ENCODE measurements around the gene COQ8B. TPM values are rescaled to one million over a fixed set of nuclear protein-coding genes. Genes with fewer than 3 reads are reported as not detected.
"Not testable (repeated sequence)": the region's sequence is repeated elsewhere in the genome, so short reads cannot be mapped to it uniquely, and the experiment has no call there.

Gene COQ8B
- polyA plus RNA-seq, 3 donors: 26.2 to 35.5 (median 29.4) TPM

DNA sequence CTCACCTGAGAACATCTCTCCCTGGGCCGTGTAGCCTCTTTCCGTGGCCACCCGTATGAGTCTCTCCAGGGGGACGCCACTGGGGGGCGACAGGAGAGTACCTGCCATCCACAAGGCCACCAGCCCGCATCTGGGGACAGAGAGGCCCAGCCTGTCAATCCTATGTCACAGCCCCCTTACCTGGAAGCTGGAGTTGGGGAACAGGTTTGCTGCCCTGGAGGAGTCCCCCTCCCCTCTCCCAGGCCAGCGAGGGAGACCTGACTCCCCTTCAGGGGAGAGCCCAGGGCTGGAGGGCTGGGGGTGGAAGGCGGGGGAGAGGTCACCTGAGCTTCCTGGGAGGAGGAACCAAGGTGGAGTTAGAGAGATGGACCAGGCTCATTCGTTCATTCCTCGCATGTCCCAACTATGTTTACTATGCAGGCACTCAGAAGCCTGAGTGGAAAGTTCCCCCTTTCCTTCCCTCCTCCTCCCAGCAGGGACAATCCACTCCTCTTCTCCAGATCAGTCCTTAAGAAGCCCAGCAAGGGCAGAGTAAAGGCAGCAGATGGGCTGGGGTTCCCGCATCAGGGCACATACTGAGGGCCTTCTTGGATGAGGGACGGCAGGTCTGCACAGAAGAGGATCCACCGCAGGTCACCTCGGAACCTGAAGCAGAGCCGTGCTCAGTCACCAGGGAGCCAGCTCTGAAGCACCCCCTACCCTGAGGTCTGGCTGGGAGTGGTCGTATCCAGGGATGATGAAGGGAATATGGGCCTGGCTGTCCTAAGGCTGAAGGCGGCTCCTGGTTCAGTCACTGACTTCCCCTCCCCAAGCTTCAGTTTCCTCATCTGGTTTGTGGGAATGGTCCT is 28.1 kb upstream of the COQ8B start:
- no peak overlapping the region for H3K27ac ChIP-seq (ENCODE audit: low read depth, low read length)
- WGBS, 3 donors: 65 to 81% (median 79%) methylated on average over 17 of the region's 17 CpGs

GRCh38 chr19:40743926-40744325 is 27.2 kb upstream of the COQ8B start:
- WGBS, 3 donors: 88 to 96% (median 92%) methylated on average over 10 of the region's 10 CpGs
- H3K27ac ChIP-seq (ENCODE audit: low read depth, low read length): no peak overlapping the region

DNA sequence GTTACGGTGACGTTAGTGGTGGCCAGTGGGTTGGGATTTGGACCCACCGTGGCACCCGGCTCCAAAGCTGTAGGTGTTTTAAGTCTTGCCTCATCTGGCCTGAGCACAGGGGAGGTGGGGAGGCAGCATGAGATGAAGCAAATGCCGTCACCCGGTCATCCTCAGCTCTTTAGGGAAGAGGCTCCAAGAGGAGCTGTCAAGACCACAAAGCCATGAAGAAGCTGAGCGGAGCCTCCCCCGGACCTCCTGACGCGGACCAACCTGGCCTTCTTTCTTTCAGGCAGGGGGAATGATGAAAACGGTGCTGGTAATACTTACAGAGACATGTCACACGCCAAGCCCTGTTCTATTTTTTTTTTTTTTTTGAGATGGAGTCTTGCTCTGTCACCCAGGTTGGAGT is 26.2 kb upstream of the COQ8B start:
- no peak overlapping the region for H3K27ac ChIP-seq (ENCODE audit: low read depth, low read length)

GRCh38 chr19:40742477-40742876 is 25.8 kb upstream of the COQ8B start:
- no peak overlapping the region for H3K27ac ChIP-seq (ENCODE audit: low read depth, low read length)
- 40 to 87% (median 86%) methylated on average over 15 to 17 of the region's 17 CpGs for WGBS, 3 donors

More for the DNA sequence above, 26.2 kb upstream of the COQ8B start:
- 90% methylated on average over 12 of the region's 12 CpGs for WGBS, 3 donors

GRCh38 chr19:40741527-40742390 is 25.1 kb upstream of the COQ8B start:
- 81 to 82% (median 82%) methylated on average over 10 of the region's 10 CpGs for WGBS, 3 donors
- no peak overlapping the region for H3K27ac ChIP-seq (ENCODE audit: low read depth, low read length)

- no peak overlapping the region for H3K27ac ChIP-seq (ENCODE audit: low read depth, low read length)
- WGBS, 3 donors: 65 to 79% (median 71%) methylated on average over 6 of the region's 6 CpGs
These were observed 24.1 kb upstream of the COQ8B start for GRCh38 chr19:40740747-40741146.

GRCh38 chr19:40739871-40740703 is 23.4 kb upstream of the COQ8B start:
- 69 to 79% (median 76%) methylated on average over 16 of the region's 16 CpGs for WGBS, 3 donors
- H3K27ac ChIP-seq (ENCODE audit: low read depth, low read length): no peak overlapping the region

GRCh38 chr19:40739030-40739839 is 22.5 kb upstream of the COQ8B start:
- WGBS, 3 donors: 81 to 88% (median 82%) methylated on average over 22 of the region's 22 CpGs
- H3K27ac ChIP-seq (ENCODE audit: low read depth, low read length): no peak overlapping the region

DNA sequence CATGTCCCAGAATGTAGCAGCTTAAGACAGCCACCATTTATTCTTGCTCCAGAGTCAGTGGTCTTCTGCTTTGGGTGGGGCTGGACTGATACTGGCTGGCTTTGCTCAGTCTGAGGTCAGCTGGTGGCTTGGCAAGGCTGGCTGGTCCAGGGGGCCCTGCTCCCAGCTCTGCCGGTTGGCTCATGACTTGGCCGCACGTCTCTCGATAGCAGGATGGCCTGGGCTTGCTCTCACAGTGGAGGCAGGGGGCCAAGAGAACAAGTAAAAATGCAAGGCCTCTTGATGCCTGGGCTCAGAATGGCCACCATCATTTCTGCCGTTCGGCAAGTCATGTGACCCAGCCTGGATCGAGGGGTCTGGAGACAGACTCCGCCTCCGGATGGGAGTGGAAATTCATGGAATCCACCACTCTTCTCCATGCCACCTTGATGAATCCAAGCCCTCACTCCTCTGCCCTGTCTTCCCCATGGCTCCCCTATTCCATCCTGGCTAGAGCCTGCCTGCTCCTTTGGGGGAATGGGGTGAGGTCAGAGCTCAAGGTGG is 20.5 kb upstream of the COQ8B start:
- no peak overlapping the region for H3K27ac ChIP-seq (ENCODE audit: low read depth, low read length)
- 77 to 88% (median 86%) methylated on average over 9 of the region's 9 CpGs for WGBS, 3 donors

GRCh38 chr19:40736661-40737060 is 20.0 kb upstream of the COQ8B start:
- 85 to 96% (median 93%) methylated on average over 7 to 9 of the region's 9 CpGs for WGBS, 3 donors

GRCh38 chr19:40735013-40735771 is 18.5 kb upstream of the COQ8B start:
- H3K27ac ChIP-seq (ENCODE audit: low read depth, low read length): no peak overlapping the region
- WGBS, 3 donors: 91 to 94% (median 93%) methylated on average over 11 of the region's 11 CpGs

More at GRCh38 chr19:40736661-40737060, 20.0 kb upstream of the COQ8B start:
- no peak overlapping the region for H3K27ac ChIP-seq (ENCODE audit: low read depth, low read length)

DNA sequence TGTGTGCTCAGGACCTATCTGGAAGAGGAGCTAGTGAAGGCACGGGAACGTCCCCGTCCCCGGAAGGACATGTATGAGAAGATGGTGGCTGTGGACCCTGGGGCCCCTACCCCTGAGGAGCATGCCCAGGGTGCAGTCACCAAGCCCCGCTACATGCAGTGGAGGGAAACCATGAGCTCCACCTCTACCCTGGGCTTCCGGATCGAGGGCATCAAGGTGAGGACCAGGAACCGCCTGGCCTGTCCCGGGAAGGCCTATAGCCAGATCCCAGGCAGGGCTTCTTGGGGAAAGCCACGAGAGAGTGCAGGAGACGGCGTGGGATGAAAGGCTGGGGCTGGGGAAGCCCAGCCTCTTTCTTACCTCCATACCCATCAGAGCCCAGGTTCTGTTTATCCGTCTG is 16.5 kb upstream of the COQ8B start:
- 85 to 90% (median 87%) methylated on average over 10 to 13 of the region's 13 CpGs for WGBS, 3 donors
- H3K27ac ChIP-seq (ENCODE audit: low read depth, low read length): no peak overlapping the region

DNA sequence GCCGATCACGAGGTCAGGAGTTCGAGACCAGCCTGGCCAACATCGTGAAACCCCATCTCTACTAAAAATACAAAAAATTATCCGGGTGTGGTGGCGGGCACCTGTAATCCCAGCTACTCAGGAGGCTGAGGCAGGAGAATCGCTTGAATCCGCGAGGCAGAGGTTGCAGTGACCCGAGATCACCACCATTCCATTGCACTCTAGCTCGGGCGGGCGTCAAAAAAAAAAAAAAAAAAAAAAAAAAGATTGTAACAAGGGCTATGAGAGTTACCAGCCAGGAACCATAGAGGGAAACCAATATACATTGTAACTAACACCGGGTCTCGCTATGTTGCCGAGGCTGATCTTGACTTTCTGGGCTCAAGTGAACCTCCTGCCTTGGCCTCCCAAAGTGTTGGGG is 15.6 kb upstream of the COQ8B start:
- WGBS, 3 donors: 96 to 98% (median 97%) methylated on average over 16 of the region's 16 CpGs
- not testable (repeated sequence) for H3K27ac ChIP-seq (ENCODE audit: low read depth, low read length)

DNA sequence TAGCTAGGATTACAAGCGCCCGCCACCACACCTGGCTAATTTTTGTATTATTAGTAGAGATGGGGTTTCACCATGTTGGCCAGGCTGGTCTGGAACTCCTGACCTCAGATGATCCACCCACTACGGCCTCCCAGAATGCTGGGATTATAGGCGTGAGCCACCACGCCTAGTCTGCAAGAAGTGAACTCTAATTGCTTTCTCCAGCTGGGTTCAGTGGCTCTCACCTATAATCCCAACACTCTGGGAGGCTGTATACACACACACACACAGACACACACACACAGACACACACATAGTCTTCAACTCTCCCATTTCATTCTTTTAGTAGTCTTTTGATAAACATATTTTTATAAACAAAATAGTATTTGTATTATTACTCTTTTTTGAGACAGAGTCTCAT is 13.4 kb upstream of the COQ8B start:
- not testable (repeated sequence) for H3K27ac ChIP-seq (ENCODE audit: low read depth, low read length)
- 87 to 92% (median 89%) methylated on average over 5 of the region's 5 CpGs for WGBS, 3 donors

DNA sequence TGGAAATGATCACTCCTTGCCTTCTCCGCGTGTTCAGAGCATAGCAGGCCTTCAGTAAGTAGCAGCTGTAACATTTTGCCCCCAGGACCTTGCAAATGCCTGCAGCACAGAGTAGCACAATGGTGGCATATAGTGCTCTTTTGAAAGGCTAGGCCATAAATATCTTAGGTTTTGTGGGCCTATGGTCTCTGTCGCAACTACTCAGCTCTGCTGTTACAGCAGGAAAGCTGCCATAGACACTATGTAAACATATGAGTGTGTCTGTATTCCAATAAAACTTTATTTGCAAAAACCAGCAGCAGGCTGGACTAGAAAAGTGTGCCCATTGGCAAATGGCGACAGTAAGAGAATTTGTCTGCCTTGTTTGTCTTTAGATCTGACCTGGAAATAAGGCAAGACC is 9.6 kb upstream of the COQ8B start:
- H3K27ac ChIP-seq (ENCODE audit: low read depth, low read length): no peak overlapping the region
- WGBS, 3 donors: 97 to 100% (median 99%) methylated on average over 4 of the region's 4 CpGs

DNA sequence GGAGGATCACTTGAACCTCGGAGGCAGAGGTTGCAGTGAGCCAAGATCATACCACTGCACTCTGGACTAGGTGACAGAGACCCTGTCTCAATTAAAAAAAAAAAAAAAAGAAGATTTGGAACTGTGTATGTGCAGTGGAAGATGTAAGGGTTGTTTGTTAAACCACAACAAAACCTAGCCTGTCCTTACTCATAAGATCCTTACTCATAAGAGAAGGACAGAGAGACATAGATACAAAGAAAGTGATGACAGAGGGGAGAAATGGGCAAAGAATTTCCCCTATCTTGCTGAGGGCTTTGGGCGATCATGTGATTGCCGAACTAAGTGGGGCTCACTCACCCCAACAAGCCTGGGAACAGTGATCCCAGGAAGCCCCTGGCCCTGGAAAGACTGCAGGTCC is 8.2 kb upstream of the COQ8B start:
- 91 to 97% (median 95%) methylated on average over 3 of the region's 3 CpGs for WGBS, 3 donors
- H3K27ac ChIP-seq (ENCODE audit: low read depth, low read length): no peak overlapping the region

- 94 to 99% (median 97%) methylated on average over 4 of the region's 4 CpGs for WGBS, 3 donors
- no peak overlapping the region for H3K27ac ChIP-seq (ENCODE audit: low read depth, low read length)
These were observed 7.6 kb upstream of the COQ8B start for GRCh38 chr19:40724315-40724714.

Measured in adipose tissue (tissue), 3 donors.